BE2C (cell line): ENCODE results near the gene USB1.

Experiments
- DNase-seq: peaks from one replicate; pipeline ENCODE4 v3.0.0-alpha.2; 2020
- H3K27me3 ChIP-seq: fragments of 250-450 bp; sonication (Bioruptor Pico); 2 replicates; pipeline ENCODE4 v1.5.1; 2020; ENCODE audit warnings: mild to moderate bottlenecking
- H3K36me3 ChIP-seq: fragments of 250-450 bp; sonication (Bioruptor Pico); 2 replicates; pipeline ENCODE4 v1.5.1; 2020; ENCODE audit warnings: mild to moderate bottlenecking
- H3K4me1 ChIP-seq: fragments of 250-450 bp; sonication (Bioruptor Pico); 2 replicates; pipeline ENCODE4 v1.5.1; 2020
- H3K4me3 ChIP-seq: 2 replicates; pipeline ENCODE4 v1.5.1; 2011; ENCODE audit warnings: low read depth, low read length
- H3K9me3 ChIP-seq: fragments of 250-450 bp; sonication (Bioruptor Pico); 2 replicates; pipeline ENCODE4 v1.5.1; 2020
- CTCF ChIP-seq: IDR thresholded peaks from 2 replicates; pipeline ENCODE4 v1.5.1; 2012; ENCODE audit warnings: mild to moderate bottlenecking, low read depth, low read length

Gene USB1

GRCh38 chr16:58034774-58035173, 33.6 kb downstream of the USB1 start:
- TF ChIP-seq CTCF = no peak
- H3K4me1 ChIP-seq = peaks cover 26% of the 10 kb centered on the region
- H3K36me3 ChIP-seq = no peaks in the 10 kb centered on the region
- no peaks in the 10 kb centered on the region for H3K27me3 ChIP-seq
- no peak overlapping the region for H3K4me3 ChIP-seq
- H3K9me3 ChIP-seq = no peaks in the 10 kb centered on the region
- DNase-seq = no peak

GRCh38 chr16:58035356-58036170, 34.4 kb downstream of the USB1 start:
- H3K27me3 ChIP-seq = no peaks in the 10 kb centered on the region
- TF ChIP-seq CTCF = peak; percentile 28
- H3K4me1 ChIP-seq = peaks cover 26% of the 10 kb centered on the region
- no peaks in the 10 kb centered on the region for H3K9me3 ChIP-seq
- no peaks in the 10 kb centered on the region for H3K36me3 ChIP-seq
- H3K4me3 ChIP-seq = no peak overlapping the region
- DNase-seq = peak; percentile 52

- H3K36me3 ChIP-seq = no peaks in the 10 kb centered on the region
- no peaks in the 10 kb centered on the region for H3K27me3 ChIP-seq
- no peak for DNase-seq
- no peaks in the 10 kb centered on the region for H3K9me3 ChIP-seq
- no peak for TF ChIP-seq CTCF
- no peak overlapping the region for H3K4me3 ChIP-seq
- peaks cover 25% of the 10 kb centered on the region for H3K4me1 ChIP-seq
Measured at GRCh38 chr16:58036943-58037342, 35.7 kb downstream of the USB1 start.

- TF ChIP-seq CTCF = no peak
- H3K27me3 ChIP-seq = no peaks in the 10 kb centered on the region
- no peaks in the 10 kb centered on the region for H3K36me3 ChIP-seq
- H3K4me1 ChIP-seq = peaks cover 20% of the 10 kb centered on the region
- DNase-seq = no peak
- no peaks in the 10 kb centered on the region for H3K9me3 ChIP-seq
- H3K4me3 ChIP-seq = no peak overlapping the region
Measured at GRCh38 chr16:58037365-58038057, 36.3 kb downstream of the USB1 start.

DNA sequence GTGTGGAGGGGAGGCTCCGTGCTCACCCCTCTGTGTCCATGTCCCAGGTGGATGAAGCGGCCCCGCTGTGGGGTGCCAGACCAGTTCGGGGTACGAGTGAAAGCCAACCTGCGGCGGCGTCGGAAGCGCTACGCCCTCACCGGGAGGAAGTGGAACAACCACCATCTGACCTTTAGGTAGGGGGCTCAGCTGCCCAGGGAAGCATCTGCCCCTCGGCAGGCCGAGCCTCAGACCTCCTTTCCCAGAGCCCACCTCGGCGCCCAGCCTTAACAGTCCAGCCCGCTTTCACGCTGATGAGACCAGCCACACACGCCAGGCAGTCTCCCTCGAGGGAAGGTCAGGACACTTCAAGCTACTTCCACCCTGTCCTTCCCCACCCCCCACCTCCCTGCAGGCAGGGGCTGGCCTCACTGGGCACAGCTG, 37.0 kb downstream of the USB1 start:
- no peaks in the 10 kb centered on the region for H3K27me3 ChIP-seq
- TF ChIP-seq CTCF = no peak
- no peak overlapping the region for H3K4me3 ChIP-seq
- no peaks in the 10 kb centered on the region for H3K36me3 ChIP-seq
- DNase-seq = no peak
- H3K9me3 ChIP-seq = no peaks in the 10 kb centered on the region
- H3K4me1 ChIP-seq = peaks cover 16% of the 10 kb centered on the region
